ENCODE results near the gene ABLIM3. TPM values are rescaled to one million over a fixed set of nuclear protein-coding genes. Genes with fewer than 3 reads are reported as not detected.
A peak's percentile ranks its signal among the peaks of the same experiment; 100 is the strongest.

ABLIM3 gene
- total and polyA plus RNA-seq, 2 donors, result 1.4 to 7.3 TPM

GRCh38 chr5:149128023-149128875 lies 13.0 kb upstream of the ABLIM3 start:
- Histone ChIP-seq H3K27me3 (ENCODE audit: control insufficient read depth in 2 of 2, insufficient read depth in 1 of 2, low read length in 1 of 2) (peaks cover 0 to 13% of the 10 kb centered on the region in 2 donors), H3K4me3 (ENCODE audit: low read length in 2 of 2) (no peak overlapping the region), H3K9me3 (ENCODE audit: control insufficient read depth in 2 of 2, insufficient read depth in 1 of 2, low read length in 1 of 2) (no peaks in the 10 kb centered on the region), H3K27ac (ENCODE audit: low read depth in 1 of 2, low read length in 1 of 2) (no peak overlapping the region), H3K4me1 (ENCODE audit: control insufficient read depth in 2 of 2, insufficient read depth in 2 of 2, low read length in 2 of 2) (no peaks in the 10 kb centered on the region), H3K36me3 (ENCODE audit: control insufficient read depth in 2 of 2, insufficient read depth in 2 of 2, low read length in 1 of 2) (no peaks in the 10 kb centered on the region)
- 59% methylated on average over 13 of the region's 13 CpGs for WGBS
- peak in 2 of 9 donors; percentile 13 to 17 for DNase-seq (ENCODE audit: low read depth in 6 of 9, low spot score in 9 of 9)

- H3K9me3 ChIP-seq (ENCODE audit: control insufficient read depth in 2 of 2, insufficient read depth in 1 of 2, low read length in 1 of 2), result no peaks in the 10 kb centered on the region
- DNase-seq (ENCODE audit: low read depth in 6 of 9, low spot score in 9 of 9), result no peak
- H3K36me3 ChIP-seq (ENCODE audit: control insufficient read depth in 2 of 2, insufficient read depth in 2 of 2, low read length in 1 of 2), result no peaks in the 10 kb centered on the region
- no peak overlapping the region for H3K4me3 ChIP-seq (ENCODE audit: low read length in 2 of 2)
- no peak overlapping the region for H3K27ac ChIP-seq (ENCODE audit: low read depth in 1 of 2, low read length in 1 of 2)
- 93% methylated on average over 1 of the region's 1 CpG for WGBS
- peaks cover 0 to 12% of the 10 kb centered on the region in 2 donors for H3K27me3 ChIP-seq (ENCODE audit: control insufficient read depth in 2 of 2, insufficient read depth in 1 of 2, low read length in 1 of 2)
- no peaks in the 10 kb centered on the region for H3K4me1 ChIP-seq (ENCODE audit: control insufficient read depth in 2 of 2, insufficient read depth in 2 of 2, low read length in 2 of 2)
Measured at GRCh38 chr5:149129181-149129580, 12.1 kb upstream of the ABLIM3 start.

- Histone ChIP-seq H3K27me3 (ENCODE audit: control insufficient read depth in 2 of 2, insufficient read depth in 1 of 2, low read length in 1 of 2) (peaks cover 0 to 15% of the 10 kb centered on the region in 2 donors), H3K36me3 (ENCODE audit: control insufficient read depth in 2 of 2, insufficient read depth in 2 of 2, low read length in 1 of 2) (no peaks in the 10 kb centered on the region), H3K9me3 (ENCODE audit: control insufficient read depth in 2 of 2, insufficient read depth in 1 of 2, low read length in 1 of 2) (no peaks in the 10 kb centered on the region), H3K4me3 (ENCODE audit: low read length in 2 of 2) (no peak overlapping the region), H3K4me1 (ENCODE audit: control insufficient read depth in 2 of 2, insufficient read depth in 2 of 2, low read length in 2 of 2) (no peaks in the 10 kb centered on the region), H3K27ac (ENCODE audit: low read depth in 1 of 2, low read length in 1 of 2) (no peak overlapping the region)
- WGBS, result 77% methylated on average over 8 of the region's 8 CpGs
- no peak for DNase-seq (ENCODE audit: low read depth in 6 of 9, low spot score in 9 of 9)
Measured at GRCh38 chr5:149130121-149130914, 11.0 kb upstream of the ABLIM3 start.

- Histone ChIP-seq H3K36me3 (ENCODE audit: control insufficient read depth in 2 of 2, insufficient read depth in 2 of 2, low read length in 1 of 2) (no peaks in the 10 kb centered on the region), H3K27ac (ENCODE audit: low read depth in 1 of 2, low read length in 1 of 2) (no peak overlapping the region), H3K27me3 (ENCODE audit: control insufficient read depth in 2 of 2, insufficient read depth in 1 of 2, low read length in 1 of 2) (peaks cover 0 to 6% of the 10 kb centered on the region in 2 donors), H3K4me3 (ENCODE audit: low read length in 2 of 2) (no peak overlapping the region), H3K4me1 (ENCODE audit: control insufficient read depth in 2 of 2, insufficient read depth in 2 of 2, low read length in 2 of 2) (no peaks in the 10 kb centered on the region), H3K9me3 (ENCODE audit: control insufficient read depth in 2 of 2, insufficient read depth in 1 of 2, low read length in 1 of 2) (no peaks in the 10 kb centered on the region)
- no peak for DNase-seq (ENCODE audit: low read depth in 6 of 9, low spot score in 9 of 9)
- WGBS, result 94% methylated on average over 1 of the region's 1 CpG
Measured at GRCh38 chr5:149132474-149132873, 8.8 kb upstream of the ABLIM3 start.

- H3K27me3 ChIP-seq (ENCODE audit: control insufficient read depth in 2 of 2, insufficient read depth in 1 of 2, low read length in 1 of 2), result peaks cover 0 to 11% of the 10 kb centered on the region in 2 donors
- DNase-seq (ENCODE audit: low read depth in 6 of 9, low spot score in 9 of 9), result no peak
- no peaks in the 10 kb centered on the region for H3K4me1 ChIP-seq (ENCODE audit: control insufficient read depth in 2 of 2, insufficient read depth in 2 of 2, low read length in 2 of 2)
- H3K9me3 ChIP-seq (ENCODE audit: control insufficient read depth in 2 of 2, insufficient read depth in 1 of 2, low read length in 1 of 2), result no peaks in the 10 kb centered on the region
- no peak overlapping the region for H3K4me3 ChIP-seq (ENCODE audit: low read length in 2 of 2)
- H3K36me3 ChIP-seq (ENCODE audit: control insufficient read depth in 2 of 2, insufficient read depth in 2 of 2, low read length in 1 of 2), result no peaks in the 10 kb centered on the region
- 90% methylated on average over 11 of the region's 11 CpGs for WGBS
- no peak overlapping the region for H3K27ac ChIP-seq (ENCODE audit: low read depth in 1 of 2, low read length in 1 of 2)
Measured at GRCh38 chr5:149133795-149134777, 7.2 kb upstream of the ABLIM3 start.

GRCh38 chr5:149134778-149135500 lies 6.4 kb upstream of the ABLIM3 start:
- no peak for DNase-seq (ENCODE audit: low read depth in 6 of 9, low spot score in 9 of 9)
- 81% methylated on average over 6 of the region's 6 CpGs for WGBS
- no peaks in the 10 kb centered on the region for H3K9me3 ChIP-seq (ENCODE audit: control insufficient read depth in 2 of 2, insufficient read depth in 1 of 2, low read length in 1 of 2)
- no peaks in the 10 kb centered on the region for H3K4me1 ChIP-seq (ENCODE audit: control insufficient read depth in 2 of 2, insufficient read depth in 2 of 2, low read length in 2 of 2)
- no peak overlapping the region for H3K27ac ChIP-seq (ENCODE audit: low read depth in 1 of 2, low read length in 1 of 2)
- no peak overlapping the region for H3K4me3 ChIP-seq (ENCODE audit: low read length in 2 of 2)
- no peaks in the 10 kb centered on the region for H3K36me3 ChIP-seq (ENCODE audit: control insufficient read depth in 2 of 2, insufficient read depth in 2 of 2, low read length in 1 of 2)
- H3K27me3 ChIP-seq (ENCODE audit: control insufficient read depth in 2 of 2, insufficient read depth in 1 of 2, low read length in 1 of 2), result peaks cover 0 to 11% of the 10 kb centered on the region in 2 donors

- 85% methylated on average over 1 of the region's 1 CpG for WGBS
- Histone ChIP-seq H3K4me1 (ENCODE audit: control insufficient read depth in 2 of 2, insufficient read depth in 2 of 2, low read length in 2 of 2) (no peaks in the 10 kb centered on the region), H3K9me3 (ENCODE audit: control insufficient read depth in 2 of 2, insufficient read depth in 1 of 2, low read length in 1 of 2) (no peaks in the 10 kb centered on the region), H3K36me3 (ENCODE audit: control insufficient read depth in 2 of 2, insufficient read depth in 2 of 2, low read length in 1 of 2) (no peaks in the 10 kb centered on the region), H3K27ac (ENCODE audit: low read depth in 1 of 2, low read length in 1 of 2) (no peak overlapping the region), H3K4me3 (ENCODE audit: low read length in 2 of 2) (no peak overlapping the region), H3K27me3 (ENCODE audit: control insufficient read depth in 2 of 2, insufficient read depth in 1 of 2, low read length in 1 of 2) (peaks cover 0 to 11% of the 10 kb centered on the region in 2 donors)
- no peak for DNase-seq (ENCODE audit: low read depth in 6 of 9, low spot score in 9 of 9)
Measured at GRCh38 chr5:149135536-149136201, 5.6 kb upstream of the ABLIM3 start.

All from thymus (tissue), 11 donors.